SH-SY5Y (cell line): ENCODE data around the gene DUSP16.

ENCODE experiments used
- GATA2 ChIP-seq: IDR thresholded peaks from 2 replicates; pipeline ENCODE4 v1.6.1; 2011; ENCODE audit warnings: mild to moderate bottlenecking, low read depth, low read length
- GATA3 ChIP-seq: IDR thresholded peaks from 2 replicates; pipeline ENCODE4 v1.6.1; 2011; ENCODE audit warnings: low read depth, mild to moderate bottlenecking, low read length, moderate library complexity

DNA sequence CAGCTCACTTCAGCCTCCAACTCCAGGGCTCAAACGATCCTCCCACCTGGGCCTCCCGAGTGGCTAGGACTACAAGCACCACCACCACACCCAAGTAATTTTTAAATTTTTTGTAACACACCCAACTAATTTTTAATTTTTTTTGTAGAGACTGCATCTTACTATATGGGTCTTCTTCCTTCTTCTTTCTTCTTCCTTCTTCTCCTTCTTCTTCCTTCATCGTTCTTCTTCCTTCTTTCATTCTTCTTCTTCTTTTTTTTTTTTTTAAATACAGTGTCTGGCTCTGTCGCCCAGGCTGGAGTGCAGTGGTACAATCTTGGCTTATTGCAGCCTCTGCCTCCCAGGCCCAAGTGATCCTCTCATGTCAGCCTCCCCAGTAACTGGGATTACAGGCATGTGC lies 48.0 kb upstream of the DUSP16 start:
- TF ChIP-seq GATA3 (no peak), GATA2 (no peak)
